ENCODE results near the gene GRM5.

GRM5 gene

DNA sequence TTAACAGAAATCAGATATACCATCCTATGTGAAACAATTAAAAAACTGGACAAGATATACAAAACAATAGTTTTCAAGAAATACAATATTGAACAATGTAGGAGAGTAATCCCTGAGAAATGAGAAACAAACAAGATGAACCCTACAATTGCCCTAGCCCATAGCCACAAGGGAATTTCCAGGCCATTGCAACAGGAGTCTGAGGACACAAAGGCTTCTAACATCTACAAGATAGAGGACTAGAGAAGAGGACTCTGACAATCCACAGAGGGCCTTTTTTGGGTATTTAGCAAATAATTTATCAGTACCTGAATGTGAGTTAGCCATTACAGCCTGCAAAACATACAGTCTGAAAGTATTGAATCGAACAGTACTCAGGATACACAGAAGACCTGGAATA lies 251.7 kb downstream of the GRM5 start:
- Histone ChIP-seq H3K9ac (ENCODE audit: low read depth, low read length, poor library complexity) (no peak overlapping the region), H4K8ac (ENCODE audit: low read depth, low read length) (no peak overlapping the region), H2BK120ac (ENCODE audit: low read depth, low read length) (no peak overlapping the region), H3K23ac (ENCODE audit: low read depth, low read length, poor library complexity) (no peak overlapping the region), H3K27ac (replicated peaks; ENCODE audit: low read length) (no peak overlapping the region), H2BK5ac (ENCODE audit: low read length) (no peak overlapping the region), H3K9me3 (replicated peaks in 1 of 2; ENCODE audit: control insufficient read depth in 2 of 2, insufficient read depth in 1 of 2, low read depth in 1 of 2, low read length in 2 of 2) (no peaks in the 10 kb centered on the region), H2BK12ac (ENCODE audit: low read length) (no peak overlapping the region), H2AK5ac (ENCODE audit: low read depth, low read length) (no peak overlapping the region), H3K4me1 (ENCODE audit: control insufficient read depth in 2 of 2, insufficient read depth in 1 of 2, low read depth in 1 of 2, low read length in 2 of 2) (no peaks in the 10 kb centered on the region), H3K4ac (ENCODE audit: low read length) (no peak overlapping the region), H3K4me2 (ENCODE audit: insufficient read depth, low read length, poor library complexity, severe bottlenecking) (no peak overlapping the region), H3K18ac (ENCODE audit: low read length) (no peak overlapping the region), H2AFZ (ENCODE audit: low read length) (no peak overlapping the region), H3K14ac (ENCODE audit: low read length) (no peak overlapping the region), H2BK15ac (ENCODE audit: low read length) (no peak overlapping the region), H3K79me1 (ENCODE audit: low read depth, low read length) (no peaks in the 10 kb centered on the region), H3K27me3 (ENCODE audit: control insufficient read depth in 3 of 3, insufficient read depth in 3 of 3, low read depth in 1 of 3, low read length in 3 of 3) (no peaks in the 10 kb centered on the region), H3K36me3 (replicated peaks in 1 of 2; ENCODE audit: control insufficient read depth in 2 of 2, insufficient read depth in 2 of 2, low read length in 2 of 2) (no peaks in the 10 kb centered on the region), H4K91ac (ENCODE audit: low read depth, low read length, poor library complexity) (no peak overlapping the region), H3K4me3 (ENCODE audit: low read length in 2 of 2) (no peak overlapping the region)
- DNase-seq (ENCODE audit: low spot score), result no peak
- WGBS, 2 donors (ENCODE audit: extremely low coverage in 2 of 2, insufficient read length in 2 of 2, insufficient replicate concordance in 1 of 2), result no CpG with 5 or more reads among the region's 1 CpG

GRCh38 chr11:88813233-88813915 lies 252.4 kb downstream of the GRM5 start:
- Histone ChIP-seq H3K23ac (ENCODE audit: low read depth, low read length, poor library complexity) (no peak overlapping the region), H3K18ac (ENCODE audit: low read length) (no peak overlapping the region), H3K27ac (replicated peaks; ENCODE audit: low read length) (no peak overlapping the region), H2BK120ac (ENCODE audit: low read depth, low read length) (no peak overlapping the region), H3K14ac (ENCODE audit: low read length) (no peak overlapping the region), H3K9me3 (replicated peaks in 1 of 2; ENCODE audit: control insufficient read depth in 2 of 2, insufficient read depth in 1 of 2, low read depth in 1 of 2, low read length in 2 of 2) (no peaks in the 10 kb centered on the region), H4K91ac (ENCODE audit: low read depth, low read length, poor library complexity) (no peak overlapping the region), H2BK12ac (ENCODE audit: low read length) (no peak overlapping the region), H3K79me1 (ENCODE audit: low read depth, low read length) (no peaks in the 10 kb centered on the region), H3K27me3 (ENCODE audit: control insufficient read depth in 3 of 3, insufficient read depth in 3 of 3, low read depth in 1 of 3, low read length in 3 of 3) (no peaks in the 10 kb centered on the region), H3K4me2 (ENCODE audit: insufficient read depth, low read length, poor library complexity, severe bottlenecking) (no peak overlapping the region), H3K4me3 (ENCODE audit: low read length in 2 of 2) (no peak overlapping the region), H2AK5ac (ENCODE audit: low read depth, low read length) (no peak overlapping the region), H2BK5ac (ENCODE audit: low read length) (no peak overlapping the region), H3K4me1 (ENCODE audit: control insufficient read depth in 2 of 2, insufficient read depth in 1 of 2, low read depth in 1 of 2, low read length in 2 of 2) (no peaks in the 10 kb centered on the region), H3K9ac (ENCODE audit: low read depth, low read length, poor library complexity) (no peak overlapping the region), H2AFZ (ENCODE audit: low read length) (no peak overlapping the region), H3K4ac (ENCODE audit: low read length) (no peak overlapping the region), H3K36me3 (replicated peaks in 1 of 2; ENCODE audit: control insufficient read depth in 2 of 2, insufficient read depth in 2 of 2, low read length in 2 of 2) (no peaks in the 10 kb centered on the region), H4K8ac (ENCODE audit: low read depth, low read length) (no peak overlapping the region), H2BK15ac (ENCODE audit: low read length) (no peak overlapping the region)
- WGBS, 2 donors (ENCODE audit: extremely low coverage in 2 of 2, insufficient read length in 2 of 2, insufficient replicate concordance in 1 of 2), result no CpG with 5 or more reads among the region's 1 CpG
- no peak for DNase-seq (ENCODE audit: low spot score)

GRCh38 chr11:88810420-88811097 lies 255.2 kb downstream of the GRM5 start:
- Histone ChIP-seq H2AFZ (ENCODE audit: low read length) (no peak overlapping the region), H2BK12ac (ENCODE audit: low read length) (no peak overlapping the region), H3K79me1 (ENCODE audit: low read depth, low read length) (no peaks in the 10 kb centered on the region), H3K4ac (ENCODE audit: low read length) (no peak overlapping the region), H3K23ac (ENCODE audit: low read depth, low read length, poor library complexity) (no peak overlapping the region), H3K14ac (ENCODE audit: low read length) (no peak overlapping the region), H4K8ac (ENCODE audit: low read depth, low read length) (no peak overlapping the region), H4K91ac (ENCODE audit: low read depth, low read length, poor library complexity) (no peak overlapping the region), H3K9ac (ENCODE audit: low read depth, low read length, poor library complexity) (no peak overlapping the region), H2BK120ac (ENCODE audit: low read depth, low read length) (no peak overlapping the region), H3K27ac (replicated peaks; ENCODE audit: low read length) (no peak overlapping the region), H2BK5ac (ENCODE audit: low read length) (no peak overlapping the region), H3K4me3 (ENCODE audit: low read length in 2 of 2) (no peak overlapping the region), H2AK5ac (ENCODE audit: low read depth, low read length) (no peak overlapping the region), H3K27me3 (ENCODE audit: control insufficient read depth in 3 of 3, insufficient read depth in 3 of 3, low read depth in 1 of 3, low read length in 3 of 3) (no peaks in the 10 kb centered on the region), H3K18ac (ENCODE audit: low read length) (no peak overlapping the region), H3K4me1 (ENCODE audit: control insufficient read depth in 2 of 2, insufficient read depth in 1 of 2, low read depth in 1 of 2, low read length in 2 of 2) (no peaks in the 10 kb centered on the region), H2BK15ac (ENCODE audit: low read length) (no peak overlapping the region), H3K4me2 (ENCODE audit: insufficient read depth, low read length, poor library complexity, severe bottlenecking) (no peak overlapping the region), H3K9me3 (replicated peaks in 1 of 2; ENCODE audit: control insufficient read depth in 2 of 2, insufficient read depth in 1 of 2, low read depth in 1 of 2, low read length in 2 of 2) (no peaks in the 10 kb centered on the region), H3K36me3 (replicated peaks in 1 of 2; ENCODE audit: control insufficient read depth in 2 of 2, insufficient read depth in 2 of 2, low read length in 2 of 2) (no peaks in the 10 kb centered on the region)
- DNase-seq (ENCODE audit: low spot score), result no peak
- no CpG with 5 or more reads among the region's 3 CpGs for WGBS, 2 donors (ENCODE audit: extremely low coverage in 2 of 2, insufficient read length in 2 of 2, insufficient replicate concordance in 1 of 2)

- no peak overlapping the region for H3K23ac ChIP-seq (ENCODE audit: low read depth, low read length, poor library complexity)
- no peak overlapping the region for H2AFZ ChIP-seq (ENCODE audit: low read length)
- no peak overlapping the region for H3K4me3 ChIP-seq (ENCODE audit: low read length in 2 of 2)
- no peaks in the 10 kb centered on the region for H3K4me1 ChIP-seq (ENCODE audit: control insufficient read depth in 2 of 2, insufficient read depth in 1 of 2, low read depth in 1 of 2, low read length in 2 of 2)
- no peak overlapping the region for H3K4me2 ChIP-seq (ENCODE audit: insufficient read depth, low read length, poor library complexity, severe bottlenecking)
- H4K8ac ChIP-seq (ENCODE audit: low read depth, low read length), result no peak overlapping the region
- H4K91ac ChIP-seq (ENCODE audit: low read depth, low read length, poor library complexity), result no peak overlapping the region
- WGBS, 2 donors (ENCODE audit: extremely low coverage in 2 of 2, insufficient read length in 2 of 2, insufficient replicate concordance in 1 of 2), result no CpG with 5 or more reads among the region's 1 CpG
- no peak overlapping the region for H2BK5ac ChIP-seq (ENCODE audit: low read length)
- H3K9ac ChIP-seq (ENCODE audit: low read depth, low read length, poor library complexity), result no peak overlapping the region
- no peak overlapping the region for H2BK12ac ChIP-seq (ENCODE audit: low read length)
- no peak overlapping the region for H3K18ac ChIP-seq (ENCODE audit: low read length)
- no peak for DNase-seq (ENCODE audit: low spot score)
- H3K27ac ChIP-seq (replicated peaks; ENCODE audit: low read length), result no peak overlapping the region
- H3K79me1 ChIP-seq (ENCODE audit: low read depth, low read length), result no peaks in the 10 kb centered on the region
- no peaks in the 10 kb centered on the region for H3K9me3 ChIP-seq (replicated peaks in 1 of 2; ENCODE audit: control insufficient read depth in 2 of 2, insufficient read depth in 1 of 2, low read depth in 1 of 2, low read length in 2 of 2)
- no peak overlapping the region for H3K4ac ChIP-seq (ENCODE audit: low read length)
- no peaks in the 10 kb centered on the region for H3K27me3 ChIP-seq (ENCODE audit: control insufficient read depth in 3 of 3, insufficient read depth in 3 of 3, low read depth in 1 of 3, low read length in 3 of 3)
- H3K14ac ChIP-seq (ENCODE audit: low read length), result no peak overlapping the region
- H2AK5ac ChIP-seq (ENCODE audit: low read depth, low read length), result no peak overlapping the region
- no peak overlapping the region for H2BK15ac ChIP-seq (ENCODE audit: low read length)
- no peaks in the 10 kb centered on the region for H3K36me3 ChIP-seq (replicated peaks in 1 of 2; ENCODE audit: control insufficient read depth in 2 of 2, insufficient read depth in 2 of 2, low read length in 2 of 2)
- no peak overlapping the region for H2BK120ac ChIP-seq (ENCODE audit: low read depth, low read length)
These were observed 256.7 kb downstream of the GRM5 start for GRCh38 chr11:88809126-88809525.

Measured in neuronal stem cell (in vitro differentiated cells).